K562 treated with DMSO at 1 percent for 12 hours (cell line): ENCODE measurements around the gene MAP3K13. TPM values are rescaled to one million over a fixed set of nuclear protein-coding genes. Genes with fewer than 3 reads are reported as not detected.

Experiments used
- total RNA-seq: library from RNA; unstranded; fragments of 300-600 nt; gene quantifications from 2 replicates; pipeline ENCODE4 v1.2.3, GENCODE V29; 2022; ENCODE audit not compliant: insufficient read depth

Gene MAP3K13
- total RNA-seq = 0.24 and 0.44 TPM in 2 replicates

DNA sequence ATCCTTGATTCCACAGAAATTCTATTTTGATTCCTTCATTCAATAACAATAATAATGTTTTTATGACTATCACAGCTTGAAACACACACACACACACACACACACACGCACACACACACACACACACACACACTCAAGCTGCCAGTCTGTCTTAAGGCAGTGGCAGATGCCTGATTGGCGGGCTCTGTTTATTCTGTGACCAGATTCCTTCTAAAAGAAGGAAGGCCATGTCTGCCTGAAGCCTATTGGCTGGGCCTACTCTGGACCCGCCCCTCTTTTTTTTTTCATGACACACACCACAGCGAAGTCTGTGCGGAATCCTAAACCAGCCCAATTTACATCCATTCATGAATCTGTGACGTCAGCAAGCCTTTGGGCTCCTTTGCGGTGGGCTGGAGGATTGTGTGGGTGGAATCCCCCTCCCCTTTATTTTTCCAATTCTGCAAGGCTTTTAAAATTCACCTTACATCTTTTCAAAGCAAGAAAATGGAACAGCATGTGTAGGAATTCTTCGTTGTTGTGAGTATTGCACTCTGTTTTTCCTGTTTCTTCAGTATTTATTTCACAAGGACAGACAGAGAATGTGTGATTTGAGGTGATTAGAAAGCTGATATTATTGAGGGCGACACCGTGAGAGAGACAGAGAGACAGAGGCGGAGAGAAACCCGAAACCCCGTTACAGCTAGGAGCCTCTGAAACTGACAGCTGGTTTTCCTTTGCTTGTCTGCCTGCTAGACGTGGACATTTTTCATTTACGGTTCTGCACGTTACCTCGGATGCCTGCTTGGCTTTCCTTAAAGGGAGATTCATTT is at the start of gene MAP3K13:
Gene MAP3K13 (plus strand): TSS at position 287 of the 812 bp plus-strand sequence. CDS start 65,446 bp downstream, outside the sequence.

GRCh38 chr3:185498503-185499396 is 135.8 kb downstream of the MAP3K13 start, which contains the start of gene TMEM41A:
TMEM41A (minus strand) TSS chr3:185499035; CDS start chr3:185498961, 74 bp downstream.

Other genes starting within 250 kb of the MAP3K13 start
- gene C3orf70, start 210.1 kb upstream of the MAP3K13 start, total RNA-seq = not detected in 2 replicates
- 1.4 and 5.4 TPM in 2 replicates for gene EHHADH, start 109.1 kb upstream of the MAP3K13 start, total RNA-seq
- gene TMEM41A, start 135.9 kb downstream of the MAP3K13 start, total RNA-seq = 17.1 and 29.9 TPM in 2 replicates
- 1.1 and 3.3 TPM in 2 replicates for gene LIPH, start 189.5 kb downstream of the MAP3K13 start, total RNA-seq
- 18.3 and 39.7 TPM in 2 replicates for gene SENP2, start 223.2 kb downstream of the MAP3K13 start, total RNA-seq